ENCODE results near the gene USP53. TPM values are rescaled to one million over a fixed set of nuclear protein-coding genes. Genes with fewer than 3 reads are reported as not detected.

USP53 gene
- total and polyA plus RNA-seq, 2 of the 13 experiments (the other 11 are each of a cell fraction or from before 2014, with no cell fraction given), result 5.3 to 8.1 TPM

- TF ChIP-seq SIX1 (CRISPR knock-in tag; IDR thresholded peaks at IDR 0.05; ENCODE audit: borderline replicate concordance) (no peak), ZNF850 (CRISPR knock-in tag; conservative IDR thresholded peaks at IDR 0.05) (no peak), ZNF280D (CRISPR knock-in tag; IDR thresholded peaks at IDR 0.05) (0 out of 2 replicates have a peak, but pooled peaks have one; percentile 27), HOMEZ (CRISPR knock-in tag; IDR thresholded peaks at IDR 0.05; ENCODE audit: low read depth) (0 out of 2 replicates have a peak, but pooled peaks have one; percentile 68), ZFP62 (CRISPR knock-in tag; IDR thresholded peaks at IDR 0.05) (no peak), TFDP1 (CRISPR knock-in tag; IDR thresholded peaks at IDR 0.05; ENCODE audit: borderline replicate concordance) (peak; percentile 62; the same call in 1 of the 2 replicates), KAT2B (IDR thresholded peaks at IDR 0.05; ENCODE audit: borderline replicate concordance, low read depth, low read length) (no peak), ZNF282 (IDR thresholded peaks at IDR 0.05; ENCODE audit: partially characterized antibody) (no peak), ARID5B (CRISPR knock-in tag; IDR thresholded peaks at IDR 0.05) (peak; percentile 46), TP53 (CRISPR knock-in tag; conservative IDR thresholded peaks at IDR 0.05) (no peak), SNRNP70 (IDR thresholded peaks at IDR 0.05; ENCODE audit: low read depth, low read length) (no peak), ZKSCAN5 (CRISPR knock-in tag; IDR thresholded peaks at IDR 0.05) (no peak), SIN3A (IDR thresholded peaks at IDR 0.05; ENCODE audit: borderline replicate concordance, low read depth, low read length) (no peak)
Measured at GRCh38 chr4:119302073-119302832, 89.7 kb downstream of the USP53 start (continued).
